ENCODE data around the gene RAB11A. TPM values are rescaled to one million over a fixed set of nuclear protein-coding genes. Genes with fewer than 3 reads are reported as not detected.
A peak's percentile ranks its signal among the peaks of the same experiment; 100 is the strongest.

The RAB11A gene
- total RNA-seq, 3 donors from 2014 or later (not counting 1 experiment from before 2014, with no cell fraction given) = 84.7 to 97.1 (median 87.5) TPM

DNA sequence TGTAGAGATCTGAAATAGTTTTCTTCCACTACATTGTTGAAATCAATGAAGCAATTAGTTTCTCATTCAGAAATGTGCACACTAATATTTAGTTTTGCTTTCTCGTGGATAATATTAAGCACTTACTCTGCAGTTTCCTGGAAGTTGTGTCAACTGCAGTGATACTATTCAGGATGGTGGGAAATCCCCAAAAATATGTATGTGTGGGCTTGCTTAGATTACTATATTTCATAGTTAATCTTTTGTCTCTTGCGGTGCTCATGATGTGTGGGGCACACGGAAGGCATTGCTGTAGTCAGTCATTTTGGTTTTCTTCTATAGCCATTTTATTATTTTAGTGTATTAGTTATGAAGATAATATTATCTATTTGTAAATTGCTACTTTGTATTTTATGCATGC lies 19.7 kb downstream of the RAB11A start:
- no peak overlapping the region for H3K4me3 Mint-ChIP-seq
- Histone ChIP-seq H3K4me1 (ENCODE audit: control insufficient read depth, insufficient read depth, low read length) (peaks cover 3% of the 10 kb centered on the region), H3K36me3 (ENCODE audit: control insufficient read depth, insufficient read depth, low read length) (peaks cover 46% of the 10 kb centered on the region), H3K9me3 (ENCODE audit: control insufficient read depth, insufficient read depth, low read length) (no peaks in the 10 kb centered on the region), H3K27me3 (ENCODE audit: control insufficient read depth, insufficient read depth, low read length) (no peaks in the 10 kb centered on the region), H3K4me3 (ENCODE audit: low read length) (no peak overlapping the region), H3K27ac (ENCODE audit: low read length) (no peak overlapping the region)
- peaks cover 23% of the 10 kb centered on the region for H3K36me3 Mint-ChIP-seq
- intact Hi-C loops (cut with micrococcal nuclease) = no loop called here
- TF ChIP-seq, protein P1, sequence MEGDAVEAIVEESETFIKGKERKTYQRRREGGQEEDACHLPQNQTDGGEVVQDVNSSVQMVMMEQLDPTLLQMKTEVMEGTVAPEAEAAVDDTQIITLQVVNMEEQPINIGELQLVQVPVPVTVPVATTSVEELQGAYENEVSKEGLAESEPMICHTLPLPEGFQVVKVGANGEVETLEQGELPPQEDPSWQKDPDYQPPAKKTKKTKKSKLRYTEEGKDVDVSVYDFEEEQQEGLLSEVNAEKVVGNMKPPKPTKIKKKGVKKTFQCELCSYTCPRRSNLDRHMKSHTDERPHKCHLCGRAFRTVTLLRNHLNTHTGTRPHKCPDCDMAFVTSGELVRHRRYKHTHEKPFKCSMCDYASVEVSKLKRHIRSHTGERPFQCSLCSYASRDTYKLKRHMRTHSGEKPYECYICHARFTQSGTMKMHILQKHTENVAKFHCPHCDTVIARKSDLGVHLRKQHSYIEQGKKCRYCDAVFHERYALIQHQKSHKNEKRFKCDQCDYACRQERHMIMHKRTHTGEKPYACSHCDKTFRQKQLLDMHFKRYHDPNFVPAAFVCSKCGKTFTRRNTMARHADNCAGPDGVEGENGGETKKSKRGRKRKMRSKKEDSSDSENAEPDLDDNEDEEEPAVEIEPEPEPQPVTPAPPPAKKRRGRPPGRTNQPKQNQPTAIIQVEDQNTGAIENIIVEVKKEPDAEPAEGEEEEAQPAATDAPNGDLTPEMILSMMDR (IDR thresholded peaks at IDR 0.05) = no peak
- H3K4me1 Mint-ChIP-seq = peaks cover 16 to 41% of the 10 kb centered on the region in 2 donors
- DNase-seq (peak in 1 of 2 donors; percentile 43), ATAC-seq (no peak)
- no peaks in the 10 kb centered on the region for H3K27me3 Mint-ChIP-seq (ENCODE audit: low read depth in 2 of 2)
- WGBS (ENCODE audit: insufficient coverage) = 50% methylated on average over 1 of the region's 3 CpGs
- no peaks in the 10 kb centered on the region for H3K9me3 Mint-ChIP-seq
- no peak overlapping the region for H3K27ac Mint-ChIP-seq

DNA sequence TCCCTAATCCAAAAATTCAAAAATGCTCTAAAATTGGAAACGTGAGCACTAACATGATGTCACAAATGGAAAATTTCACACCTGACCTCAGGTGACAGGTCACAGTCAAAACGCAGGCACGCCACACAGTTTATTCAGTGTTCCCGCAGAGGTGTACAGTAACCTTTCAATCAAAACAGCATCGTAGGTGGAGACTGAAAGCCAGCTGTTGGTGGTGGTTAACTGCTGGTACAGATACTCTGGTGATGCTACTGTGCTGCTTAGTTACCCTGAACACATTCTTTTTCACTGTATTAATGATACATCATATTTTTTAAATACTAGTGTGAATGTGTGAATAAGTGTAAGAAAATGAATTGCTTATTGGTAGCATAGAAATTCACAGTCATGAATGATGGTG lies 23.8 kb downstream of the RAB11A start:
- Histone ChIP-seq H3K36me3 (ENCODE audit: control insufficient read depth, insufficient read depth, low read length) (peaks cover 41% of the 10 kb centered on the region), H3K4me1 (ENCODE audit: control insufficient read depth, insufficient read depth, low read length) (no peaks in the 10 kb centered on the region), H3K27me3 (ENCODE audit: control insufficient read depth, insufficient read depth, low read length) (no peaks in the 10 kb centered on the region), H3K9me3 (ENCODE audit: control insufficient read depth, insufficient read depth, low read length) (no peaks in the 10 kb centered on the region), H3K4me3 (ENCODE audit: low read length) (no peak overlapping the region), H3K27ac (ENCODE audit: low read length) (no peak overlapping the region)
- Mint-ChIP-seq H3K4me1 (peaks cover 6 to 13% of the 10 kb centered on the region in 2 donors), H3K27me3 (ENCODE audit: low read depth in 2 of 2) (no peaks in the 10 kb centered on the region), H3K36me3 (peaks cover 5% of the 10 kb centered on the region), H3K4me3 (no peak overlapping the region), H3K27ac (no peak overlapping the region), H3K9me3 (no peaks in the 10 kb centered on the region)
- intact Hi-C loops (cut with micrococcal nuclease) = no loop called here
- 96% methylated on average over 5 of the region's 5 CpGs for WGBS (ENCODE audit: insufficient coverage)
- ATAC-seq (no peak), DNase-seq (no peak)
- TF ChIP-seq, protein P1 (IDR thresholded peaks at IDR 0.05) = no peak

DNA sequence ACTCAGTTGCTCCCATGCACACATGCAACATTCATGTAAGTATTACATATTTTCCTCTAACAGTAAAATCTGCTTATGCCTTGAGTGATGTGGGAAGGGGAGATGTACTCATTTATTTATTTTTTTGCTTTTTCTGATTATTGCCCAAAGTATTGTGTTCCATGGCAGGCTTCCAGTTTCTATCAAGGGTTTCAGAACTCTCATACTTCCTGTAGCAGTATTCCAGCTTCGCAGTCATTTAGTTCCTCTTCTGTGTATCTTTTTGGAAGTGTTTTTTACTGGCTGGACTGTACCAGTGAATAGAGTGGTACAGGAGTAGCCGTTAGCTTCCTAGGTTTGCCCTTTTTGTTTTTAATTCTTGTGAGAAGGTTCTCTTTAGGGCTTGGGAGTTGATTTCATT lies 26.9 kb downstream of the RAB11A start:
- no peaks in the 10 kb centered on the region for H3K27me3 Mint-ChIP-seq (ENCODE audit: low read depth in 2 of 2)
- no peaks in the 10 kb centered on the region for H3K9me3 Mint-ChIP-seq
- Histone ChIP-seq H3K4me1 (ENCODE audit: control insufficient read depth, insufficient read depth, low read length) (no peaks in the 10 kb centered on the region), H3K27me3 (ENCODE audit: control insufficient read depth, insufficient read depth, low read length) (no peaks in the 10 kb centered on the region), H3K9me3 (ENCODE audit: control insufficient read depth, insufficient read depth, low read length) (no peaks in the 10 kb centered on the region), H3K36me3 (ENCODE audit: control insufficient read depth, insufficient read depth, low read length) (peaks cover 22% of the 10 kb centered on the region), H3K27ac (ENCODE audit: low read length) (no peak overlapping the region), H3K4me3 (ENCODE audit: low read length) (no peak overlapping the region)
- intact Hi-C loops (cut with micrococcal nuclease) = no loop called here
- TF ChIP-seq, protein P1 (IDR thresholded peaks at IDR 0.05) = no peak
- H3K27ac Mint-ChIP-seq = no peak overlapping the region
- H3K36me3 Mint-ChIP-seq = no peaks in the 10 kb centered on the region
- H3K4me1 Mint-ChIP-seq = peaks cover 1 to 4% of the 10 kb centered on the region in 2 donors
- DNase-seq (no peak), ATAC-seq (no peak)
- WGBS (ENCODE audit: insufficient coverage) = 73% methylated on average over 2 of the region's 2 CpGs
- H3K4me3 Mint-ChIP-seq = no peak overlapping the region

DNA sequence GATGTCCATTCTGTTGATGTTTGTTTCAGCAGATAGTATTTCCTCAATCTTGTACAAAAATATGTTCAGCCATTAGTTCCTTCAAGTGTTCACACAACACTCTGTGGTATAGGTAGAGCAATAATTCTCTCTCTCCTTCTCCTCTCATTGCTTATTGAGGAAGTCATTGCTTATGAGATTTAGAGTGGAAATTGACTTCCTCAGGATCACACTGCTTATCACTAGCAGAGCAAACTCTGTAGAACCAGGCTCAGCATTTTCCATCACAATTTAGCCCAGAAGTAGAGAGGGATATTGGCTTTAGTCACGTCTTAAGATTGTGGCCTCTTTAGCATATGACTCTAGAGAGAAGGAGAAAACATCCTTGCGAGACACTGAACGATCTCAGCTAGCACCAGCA lies 31.2 kb downstream of the RAB11A start:
- Histone ChIP-seq H3K9me3 (ENCODE audit: control insufficient read depth, insufficient read depth, low read length) (no peaks in the 10 kb centered on the region), H3K27ac (ENCODE audit: low read length) (no peak overlapping the region), H3K4me1 (ENCODE audit: control insufficient read depth, insufficient read depth, low read length) (no peaks in the 10 kb centered on the region), H3K36me3 (ENCODE audit: control insufficient read depth, insufficient read depth, low read length) (peaks cover 22% of the 10 kb centered on the region), H3K27me3 (ENCODE audit: control insufficient read depth, insufficient read depth, low read length) (no peaks in the 10 kb centered on the region), H3K4me3 (ENCODE audit: low read length) (no peak overlapping the region)
- Mint-ChIP-seq H3K4me1 (peaks cover 4 to 7% of the 10 kb centered on the region in 2 donors), H3K27me3 (ENCODE audit: low read depth in 2 of 2) (no peaks in the 10 kb centered on the region), H3K27ac (no peak overlapping the region), H3K36me3 (no peaks in the 10 kb centered on the region), H3K4me3 (no peak overlapping the region), H3K9me3 (no peaks in the 10 kb centered on the region)
- intact Hi-C loops (cut with micrococcal nuclease) = no loop called here
- WGBS (ENCODE audit: insufficient coverage) = 98% methylated on average over 3 of the region's 3 CpGs
- ATAC-seq (no peak), DNase-seq (no peak)
- TF ChIP-seq, protein P1 (IDR thresholded peaks at IDR 0.05) = no peak
